Esophagus (tissue), 2 donors: ENCODE results near the gene CFAP70. TPM values are rescaled to one million over a fixed set of nuclear protein-coding genes. Genes with fewer than 3 reads are reported as not detected.
"Not testable (repeated sequence)": the region's sequence is repeated elsewhere in the genome, so short reads cannot be mapped to it uniquely, and the experiment has no call there.

Experiments
- H3K27ac ChIP-seq, 2 donors: one replicate each; pipeline ENCODE4 v1.5.1; 2013; ENCODE audit warnings: low read depth in 2 of 2, mild to moderate bottlenecking in 2 of 2, inconsistent platforms in 1 of 2, low read length in 1 of 2, moderate library complexity in 1 of 2
- H3K27me3 ChIP-seq, 2 donors: one replicate each; pipeline ENCODE4 v1.6.1; 2013; ENCODE audit warnings: low read length in 2 of 2, control low read depth in 1 of 2, mild to moderate bottlenecking in 1 of 2; ENCODE audit not compliant: insufficient read depth in 2 of 2, control insufficient read depth in 1 of 2
- H3K36me3 ChIP-seq, 2 donors: one replicate each; pipeline ENCODE4 v1.6.1; 2013; ENCODE audit warnings: low read length in 1 of 2; ENCODE audit not compliant: control insufficient read depth in 2 of 2, insufficient read depth in 2 of 2
- H3K4me1 ChIP-seq, 2 donors: one replicate each; pipeline ENCODE4 v1.6.1; 2013; ENCODE audit warnings: low read length in 1 of 2; ENCODE audit not compliant: control insufficient read depth in 2 of 2, insufficient read depth in 2 of 2
- H3K4me3 ChIP-seq, 2 donors: one replicate each; pipeline ENCODE4 v1.5.1; 2013; ENCODE audit warnings: low read length in 2 of 2, mild to moderate bottlenecking in 2 of 2, low read depth in 1 of 2, moderate library complexity in 1 of 2
- H3K9me3 ChIP-seq, 2 donors: one replicate each; pipeline ENCODE4 v1.6.1; 2013; ENCODE audit warnings: mild to moderate bottlenecking in 2 of 2, low read depth in 1 of 2, low read length in 1 of 2, moderate library complexity in 1 of 2; ENCODE audit not compliant: control insufficient read depth in 2 of 2, insufficient read depth in 1 of 2
- WGBS, 2 donors: extraction: QIAGEN DNeasy Blood & Tissue Kit; methylation state at CpG; one replicate each; pipeline ENCODE4 v1.1.7; 2013; 5-methylcytosine and 5-hydroxymethylcytosine counted together
- polyA plus RNA-seq, 2 donors: library from polyadenylated mRNA; stranded (reverse); fragments of 200-250 nt; gene quantifications; one replicate each; pipeline ENCODE4 v1.2.3, GENCODE V29; 2013
- donor health status: healthy with polysubstance abuse.
- donor health status: Bipolar disorder and iron deficiency.

The CFAP70 gene
- polyA plus RNA-seq, 2 donors = 0.60 to 1.2 TPM

- no peaks in the 10 kb centered on the region for H3K36me3 ChIP-seq
- H3K4me1 ChIP-seq = no peaks in the 10 kb centered on the region
- H3K27ac ChIP-seq = no peak overlapping the region
- H3K9me3 ChIP-seq = no peaks in the 10 kb centered on the region
- WGBS, 2 donors = 58 to 62% methylated on average over 4 of the region's 4 CpGs
- no peaks in the 10 kb centered on the region for H3K27me3 ChIP-seq
- H3K4me3 ChIP-seq = no peak overlapping the region
Measured at GRCh38 chr10:73357166-73357565, 1.5 kb downstream of the CFAP70 start.

DNA sequence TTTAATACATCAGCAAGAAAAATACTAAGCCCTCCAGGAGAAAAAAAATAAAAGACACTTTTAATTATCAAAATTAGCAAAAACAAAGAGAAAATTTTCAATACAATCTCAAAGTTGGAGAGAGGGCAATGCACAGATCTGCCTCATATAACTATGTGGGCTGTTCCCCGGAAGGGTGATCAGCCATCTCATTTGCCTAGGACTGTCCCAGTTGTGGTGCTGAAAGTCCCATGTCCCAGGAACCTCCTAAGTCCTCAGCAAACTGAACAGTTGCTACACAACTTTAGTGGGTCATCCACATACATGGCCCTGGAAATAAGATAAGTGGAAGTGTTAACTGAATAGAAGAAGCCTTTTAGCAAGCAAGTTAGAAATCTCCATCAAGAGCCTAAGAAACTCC is 14.4 kb downstream of the CFAP70 start:
- Histone ChIP-seq H3K36me3 (no peaks in the 10 kb centered on the region), H3K4me1 (no peaks in the 10 kb centered on the region), H3K9me3 (no peaks in the 10 kb centered on the region), H3K27me3 (no peaks in the 10 kb centered on the region), H3K27ac (no peak overlapping the region), H3K4me3 (no peak overlapping the region)
- WGBS, 2 donors = 87 to 94% methylated on average over 1 of the region's 1 CpG

DNA sequence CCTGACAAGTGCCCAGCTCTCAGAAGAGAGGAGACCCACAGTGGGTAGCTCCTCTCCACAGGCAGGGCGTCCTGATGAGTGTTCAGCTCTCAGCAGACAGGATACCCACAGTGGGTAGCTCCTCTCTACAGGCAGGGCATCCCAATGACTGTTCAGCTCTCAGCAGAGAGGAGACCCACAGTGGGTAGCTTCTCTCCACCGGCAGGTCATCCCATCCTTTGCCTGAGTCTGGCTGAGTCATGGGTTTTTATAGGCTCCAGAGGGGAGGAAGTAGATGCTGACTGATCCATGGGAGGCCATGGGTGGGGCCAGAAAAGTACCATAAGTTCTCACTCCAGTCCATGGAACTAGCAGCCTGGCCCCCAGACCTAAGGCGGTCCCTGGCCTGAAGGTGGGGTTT is 18.5 kb downstream of the CFAP70 start:
- no peaks in the 10 kb centered on the region for H3K36me3 ChIP-seq
- no peak overlapping the region for H3K4me3 ChIP-seq
- no peaks in the 10 kb centered on the region for H3K9me3 ChIP-seq
- WGBS, 2 donors = 93 to 96% methylated on average over 3 of the region's 3 CpGs
- H3K27ac ChIP-seq = no peak overlapping the region
- H3K27me3 ChIP-seq = no peaks in the 10 kb centered on the region
- H3K4me1 ChIP-seq = no peaks in the 10 kb centered on the region

GRCh38 chr10:73339436-73339835 is 19.2 kb downstream of the CFAP70 start:
- WGBS, 2 donors = 73 to 91% methylated on average over 7 of the region's 7 CpGs
- H3K36me3 ChIP-seq = no peaks in the 10 kb centered on the region
- no peaks in the 10 kb centered on the region for H3K9me3 ChIP-seq
- no peak overlapping the region for H3K4me3 ChIP-seq
- H3K4me1 ChIP-seq = no peaks in the 10 kb centered on the region
- H3K27ac ChIP-seq = no peak overlapping the region
- no peaks in the 10 kb centered on the region for H3K27me3 ChIP-seq

GRCh38 chr10:73338801-73339368 is 19.8 kb downstream of the CFAP70 start:
- Histone ChIP-seq H3K27ac (no peak overlapping the region), H3K4me1 (no peaks in the 10 kb centered on the region), H3K36me3 (no peaks in the 10 kb centered on the region), H3K4me3 (no peak overlapping the region), H3K9me3 (no peaks in the 10 kb centered on the region), H3K27me3 (no peaks in the 10 kb centered on the region)
- 72 to 83% methylated on average over 8 of the region's 8 CpGs for WGBS, 2 donors

DNA sequence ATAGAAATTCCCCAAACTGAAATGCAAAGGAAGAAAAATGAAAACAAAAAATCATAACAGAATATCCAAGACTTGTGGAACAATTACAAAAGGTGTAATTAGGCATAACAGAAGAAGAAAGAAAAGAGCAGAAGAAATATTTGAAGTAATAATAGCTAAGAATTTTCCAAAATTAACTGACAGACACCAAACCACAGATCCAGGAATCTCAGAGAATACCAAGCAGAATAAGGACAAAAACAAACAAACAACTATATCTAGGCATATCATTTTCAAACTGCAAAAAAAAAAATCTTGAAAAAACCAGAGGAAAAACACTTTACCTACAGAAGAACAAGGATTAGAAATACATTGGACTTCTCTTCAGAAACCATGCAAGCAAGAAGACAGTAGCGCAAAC is 25.5 kb downstream of the CFAP70 start:
- Histone ChIP-seq H3K4me3 (no peak overlapping the region), H3K36me3 (no peaks in the 10 kb centered on the region), H3K9me3 (no peaks in the 10 kb centered on the region), H3K4me1 (no peaks in the 10 kb centered on the region), H3K27ac (no peak overlapping the region), H3K27me3 (no peaks in the 10 kb centered on the region)
- WGBS, 2 donors = 96 to 97% methylated on average over 1 of the region's 1 CpG

DNA sequence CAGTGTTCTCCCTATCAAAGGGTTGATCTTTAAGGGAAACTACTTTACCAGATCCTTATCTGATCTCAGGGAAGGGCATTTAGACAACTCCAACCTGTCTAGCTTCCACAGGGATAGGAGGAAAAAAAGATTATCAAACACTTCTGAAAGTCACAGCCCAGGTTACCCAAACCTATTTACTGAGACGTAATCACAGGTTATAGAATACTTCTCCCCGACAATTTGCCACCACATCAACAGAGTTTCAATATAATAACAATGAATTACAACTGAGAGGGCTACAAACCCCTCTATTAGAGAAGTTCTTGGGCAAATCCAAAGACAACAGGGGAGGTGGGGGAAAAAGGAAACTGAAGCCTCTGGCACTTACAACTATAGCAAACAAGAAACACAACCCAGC is 26.3 kb downstream of the CFAP70 start:
- no peaks in the 10 kb centered on the region for H3K9me3 ChIP-seq
- H3K27ac ChIP-seq = no peak overlapping the region
- 61 to 87% methylated on average over 2 of the region's 2 CpGs for WGBS, 2 donors
- no peaks in the 10 kb centered on the region for H3K36me3 ChIP-seq
- no peak overlapping the region for H3K4me3 ChIP-seq
- no peaks in the 10 kb centered on the region for H3K4me1 ChIP-seq
- no peaks in the 10 kb centered on the region for H3K27me3 ChIP-seq

- whole genome bisulfite sequencing, 2 donors = no CpG with 5 or more reads among the region's 1 CpG
- H3K27ac ChIP-seq = not testable (repeated sequence)
Measured at GRCh38 chr10:73328523-73328922, 30.1 kb downstream of the CFAP70 start.

GRCh38 chr10:73325290-73325689 is 33.4 kb downstream of the CFAP70 start:
- H3K27me3 ChIP-seq, H3K27ac ChIP-seq, H3K4me1 ChIP-seq, H3K36me3 ChIP-seq, H3K9me3 ChIP-seq, H3K4me3 ChIP-seq: not testable (repeated sequence)
- 83% methylated on average over 1 of the region's 4 CpGs for WGBS, 2 donors

More at GRCh38 chr10:73328523-73328922, 30.1 kb downstream of the CFAP70 start:
- not testable (repeated sequence) for H3K9me3 ChIP-seq, H3K27me3 ChIP-seq, H3K4me1 ChIP-seq, H3K36me3 ChIP-seq, H3K4me3 ChIP-seq

DNA sequence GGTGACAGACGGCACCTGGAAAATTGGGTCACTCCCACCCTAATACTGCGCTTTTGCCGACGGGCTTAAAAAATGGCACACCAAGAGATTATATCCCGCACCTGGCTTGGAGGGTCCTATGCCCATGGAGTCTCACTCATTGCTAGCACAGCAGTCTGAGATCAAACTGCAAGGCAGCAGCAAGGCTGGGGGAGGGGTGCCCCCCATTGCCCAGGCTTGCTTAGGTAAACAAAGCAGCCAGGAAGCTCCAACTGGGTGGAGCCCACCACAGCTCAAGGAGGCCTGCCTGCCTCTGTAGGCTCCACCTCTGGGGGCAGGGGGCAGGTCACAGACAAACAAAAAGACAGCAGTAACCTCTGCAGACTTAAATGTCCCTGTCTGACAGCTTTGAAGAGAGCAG is 35.1 kb downstream of the CFAP70 start:
- not testable (repeated sequence) for H3K9me3 ChIP-seq, H3K4me3 ChIP-seq, H3K27ac ChIP-seq, H3K36me3 ChIP-seq, H3K27me3 ChIP-seq, H3K4me1 ChIP-seq
- WGBS, 2 donors = 93 to 100% methylated on average over 5 of the region's 5 CpGs
